ENCODE data around the gene RDH12.
"Not testable (repeated sequence)": the region's sequence is repeated elsewhere in the genome, so short reads cannot be mapped to it uniquely, and the experiment has no call there.

The RDH12 gene

GRCh38 chr14:67701492-67701891, at the start of gene RDH12:
Gene RDH12 (plus strand): TSS chr14:67701886. CDS start chr14:67722643, 20,757 bp downstream.
- not testable (repeated sequence) for DNase-seq (ENCODE audit: low spot score)

DNA sequence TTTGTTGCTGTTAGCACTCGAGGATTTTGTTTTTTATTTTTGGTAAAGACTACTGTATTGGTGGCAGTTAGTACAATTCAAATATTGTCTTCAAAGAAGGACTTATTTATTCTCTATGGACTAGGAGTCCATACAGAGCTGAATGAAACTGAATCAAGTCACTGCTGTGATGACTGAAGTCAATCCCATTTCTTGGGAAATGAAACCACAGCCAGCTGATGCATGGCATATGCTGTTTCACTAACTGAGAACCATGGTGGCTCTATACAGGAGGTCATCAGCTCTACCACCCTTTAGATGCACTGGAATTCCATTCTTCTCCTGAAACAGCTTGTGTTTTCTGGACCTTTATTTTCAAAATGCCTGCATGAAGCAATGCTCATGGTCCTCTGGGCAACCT, 49.5 kb upstream of the RDH12 start:
- DNase-seq (ENCODE audit: low spot score) = no peak

GRCh38 chr14:67653651-67654280, 47.9 kb upstream of the RDH12 start:
- DNase-seq (ENCODE audit: low spot score) = no peak

DNA sequence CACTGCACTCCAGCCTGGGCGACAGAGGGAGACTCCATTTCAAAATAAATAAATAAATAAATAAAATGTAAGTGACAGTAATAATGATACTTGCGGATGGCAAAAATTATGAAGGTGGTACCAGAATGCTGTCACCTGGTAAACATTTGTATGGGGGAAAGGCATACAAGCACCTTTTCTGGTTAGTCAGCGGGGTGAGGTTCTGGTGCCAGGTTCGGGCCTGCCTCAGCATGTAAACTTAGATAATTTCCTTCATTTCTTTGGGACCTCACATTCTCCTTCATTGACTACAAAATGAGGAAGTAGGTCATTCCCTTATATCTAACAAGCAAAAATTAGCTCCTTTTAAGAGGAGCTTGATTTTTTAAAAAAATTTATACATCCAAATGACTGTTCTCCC, 38.1 kb upstream of the RDH12 start:
- no peak for DNase-seq (ENCODE audit: low spot score)

DNA sequence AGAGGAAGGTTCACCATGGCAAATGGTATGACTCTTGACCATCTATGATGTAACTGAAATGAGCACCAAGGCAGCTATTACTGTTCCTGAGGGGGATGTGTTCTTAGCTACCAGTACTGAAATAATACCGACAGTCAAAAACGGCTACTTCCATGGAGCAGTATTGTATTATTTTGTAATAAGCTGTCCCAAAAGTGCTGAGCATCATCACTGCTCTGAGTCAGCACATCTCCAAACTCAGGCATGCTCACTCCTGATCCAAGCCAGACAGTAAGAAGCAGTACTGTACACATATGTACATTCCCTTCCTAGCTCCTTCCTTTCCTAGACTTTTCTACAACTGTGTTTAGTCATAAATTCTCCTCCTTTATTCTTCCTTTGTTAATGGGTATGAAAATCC, 35.8 kb upstream of the RDH12 start:
- DNase-seq (ENCODE audit: low spot score) = no peak

GRCh38 chr14:67666750-67667449, 34.8 kb upstream of the RDH12 start:
- peak; percentile 52 for DNase-seq (ENCODE audit: low spot score)

DNA sequence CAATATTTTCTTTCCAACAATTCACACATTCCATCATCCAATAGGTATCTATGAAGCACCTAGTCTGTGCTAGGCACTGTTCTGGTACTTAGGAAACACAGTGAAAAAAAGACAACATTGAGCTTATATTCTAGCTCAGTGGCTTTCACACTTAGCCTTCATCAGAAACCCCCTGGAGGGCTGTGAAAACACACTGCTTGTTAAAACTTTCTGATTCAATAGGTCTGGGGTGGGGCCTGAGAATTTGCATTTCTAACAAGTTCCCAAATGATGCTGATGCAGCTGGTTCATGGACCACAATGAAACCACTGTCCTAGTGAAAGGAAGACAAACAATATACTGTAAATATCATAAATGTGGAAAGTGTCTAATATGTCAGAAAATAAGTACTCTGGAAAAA, 33.1 kb upstream of the RDH12 start:
- no peak for DNase-seq (ENCODE audit: low spot score)

GRCh38 chr14:67673451-67673850, 28.2 kb upstream of the RDH12 start:
- no peak for DNase-seq (ENCODE audit: low spot score)

- DNase-seq (ENCODE audit: low spot score) = peak; percentile 72
Measured at GRCh38 chr14:67674139-67674479, 27.6 kb upstream of the RDH12 start.

DNA sequence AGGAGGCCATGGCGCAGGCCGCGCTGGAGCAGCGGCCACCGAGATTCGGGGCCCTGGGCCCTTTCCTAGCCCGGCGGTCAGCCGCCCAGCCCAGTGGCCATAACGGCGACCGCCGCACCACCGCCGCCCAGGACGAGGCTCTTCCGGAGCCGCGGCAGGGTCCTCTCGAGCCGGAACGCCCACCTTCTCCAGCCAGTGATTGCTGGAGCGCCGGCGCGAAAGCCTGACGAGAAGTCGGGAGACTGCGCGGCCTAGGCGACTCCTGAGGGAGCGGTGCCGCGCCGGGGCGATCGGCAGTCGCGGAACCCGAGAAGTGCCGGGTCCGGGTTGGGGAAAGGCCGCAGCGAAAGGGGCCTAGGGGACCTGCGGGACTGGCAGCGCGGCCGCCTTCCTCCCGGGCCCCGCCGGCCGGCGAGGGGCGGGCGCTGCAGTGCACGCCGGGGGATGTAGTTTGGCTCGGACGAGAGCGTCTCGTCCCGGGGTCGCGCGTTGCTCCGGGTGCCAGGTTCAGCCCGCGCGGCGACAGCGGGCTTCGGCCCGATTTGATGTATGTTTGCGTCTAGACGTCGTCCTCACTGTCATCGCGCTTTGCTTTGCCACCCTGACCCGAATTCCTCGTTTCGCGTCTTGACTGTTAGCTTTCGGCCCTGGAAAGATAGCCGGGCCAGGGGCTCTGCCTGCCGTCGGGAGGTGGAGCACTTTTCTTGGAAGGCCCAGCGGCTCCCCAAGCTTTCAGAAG, 27.0 kb upstream of the RDH12 start, which contains the start of gene VTI1B:
VTI1B (minus strand) TSS at position 153 of the 739 bp plus-strand sequence; CDS start at position 10, 143 bp downstream.
- DNase-seq (ENCODE audit: low spot score) = peak; percentile 84

GRCh38 chr14:67675219-67675582, 26.5 kb upstream of the RDH12 start:
- DNase-seq (ENCODE audit: low spot score) = no peak

GRCh38 chr14:67679006-67679405, 22.7 kb upstream of the RDH12 start:
- no peak for DNase-seq (ENCODE audit: low spot score)

DNA sequence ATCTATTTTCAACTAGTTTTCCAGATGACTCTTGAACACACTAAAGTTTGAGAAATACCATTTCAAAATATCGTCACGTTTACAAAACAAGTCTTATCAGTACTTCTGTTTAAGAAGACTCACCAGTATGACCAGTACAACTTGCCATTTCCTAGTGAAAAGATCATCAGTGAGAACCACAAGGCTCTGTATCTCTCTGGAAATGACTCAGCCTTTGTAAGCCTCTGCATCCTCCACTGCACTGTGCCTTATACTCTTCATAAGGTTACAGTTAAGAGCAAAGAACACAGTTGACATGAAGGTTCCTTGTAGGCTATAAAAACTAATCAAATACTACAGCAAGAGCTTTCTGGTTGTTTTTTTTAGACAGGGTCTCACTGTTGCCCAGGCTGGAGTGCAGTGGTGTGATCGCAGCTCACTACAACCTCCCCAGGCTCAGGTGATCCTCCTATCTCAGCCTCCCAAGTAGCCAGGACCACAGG, 21.5 kb upstream of the RDH12 start:
- no peak for DNase-seq (ENCODE audit: low spot score)

- DNase-seq (ENCODE audit: low spot score) = no peak
Measured at GRCh38 chr14:67680941-67681340, 20.7 kb upstream of the RDH12 start.

GRCh38 chr14:67683842-67684241, 17.8 kb upstream of the RDH12 start:
- DNase-seq (ENCODE audit: low spot score) = no peak

DNA sequence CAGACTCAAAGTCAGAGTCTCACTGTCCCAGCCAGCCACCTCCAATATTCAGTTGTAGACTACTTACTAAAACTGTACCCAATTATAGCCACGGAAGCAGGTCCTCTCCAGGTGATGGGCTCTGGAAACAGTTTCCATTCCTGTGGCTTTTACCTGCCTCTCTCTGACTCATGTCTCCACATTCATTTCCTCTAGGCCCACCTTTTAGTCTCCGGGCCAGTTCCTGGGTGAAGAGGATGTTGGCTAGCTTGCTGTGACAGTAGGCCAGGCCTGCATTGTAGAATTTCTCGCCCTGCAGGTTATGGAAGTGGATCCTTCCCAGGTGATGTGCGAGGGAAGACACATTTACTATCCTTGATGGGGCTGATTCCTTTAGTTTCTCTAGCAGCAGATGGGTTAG, 11.7 kb upstream of the RDH12 start:
- no peak for DNase-seq (ENCODE audit: low spot score)

GRCh38 chr14:67694791-67695393, 6.8 kb upstream of the RDH12 start:
- DNase-seq (ENCODE audit: low spot score) = peak; percentile 88

GRCh38 chr14:67695394-67695949, 6.2 kb upstream of the RDH12 start, which contains the start of gene RDH11:
Gene RDH11 (minus strand): TSS chr14:67695764. CDS start chr14:67695703, 61 bp downstream.
- DNase-seq (ENCODE audit: low spot score) = peak; percentile 93

- no peak for DNase-seq (ENCODE audit: low spot score)
Measured at GRCh38 chr14:67697006-67697405, 4.7 kb upstream of the RDH12 start.

DNA sequence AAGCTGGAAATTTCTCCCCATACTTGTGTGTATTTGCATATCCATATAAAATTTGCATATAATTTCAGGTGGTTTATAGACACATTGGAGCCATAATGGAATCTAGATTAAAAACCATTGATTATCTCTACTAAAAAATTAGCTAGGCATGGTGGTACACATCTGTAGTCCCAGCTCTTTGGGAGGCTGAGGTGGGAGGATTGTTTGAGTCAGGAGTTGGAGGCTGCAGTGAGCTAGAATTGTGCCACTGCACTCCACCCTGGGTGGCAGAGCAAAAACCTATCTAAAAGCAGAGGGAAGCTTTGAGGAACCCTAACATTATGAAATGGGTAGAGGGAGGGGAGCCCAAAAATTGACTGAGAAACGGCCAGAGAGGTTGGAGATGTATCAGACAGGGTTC, 3.5 kb upstream of the RDH12 start:
- DNase-seq (ENCODE audit: low spot score) = no peak

DNA sequence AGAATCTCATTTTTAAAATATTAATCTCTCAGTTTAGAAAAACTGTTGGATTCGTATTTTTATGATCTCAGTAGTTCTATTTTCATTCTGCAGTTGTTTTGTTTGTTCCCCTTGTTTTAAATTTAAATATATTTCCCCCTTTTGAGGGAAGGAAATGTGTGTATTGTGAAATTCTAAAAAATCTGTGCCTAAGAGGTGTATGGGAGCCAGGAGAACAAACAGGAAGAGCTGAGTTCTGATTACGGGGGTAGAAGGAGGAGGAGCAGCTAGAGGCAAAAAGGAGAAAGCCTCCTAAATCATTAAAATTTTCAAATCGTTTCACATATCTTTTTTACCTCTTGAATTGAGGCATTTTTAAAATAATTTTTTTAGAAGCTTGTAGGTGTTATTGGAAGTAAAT, 2.3 kb downstream of the RDH12 start:
- no peak for DNase-seq (ENCODE audit: low spot score)

- peak; percentile 76 for DNase-seq (ENCODE audit: low spot score)
Measured at GRCh38 chr14:67704484-67705089, 2.9 kb downstream of the RDH12 start.
